H1 (cell line): ENCODE measurements around the gene MRRF. TPM values are rescaled to one million over a fixed set of nuclear protein-coding genes. Genes with fewer than 3 reads are reported as not detected.

Source experiments
- KDM1A ChIP-seq: fragments of 200-600, 300-600 bp; sonication (generic); IDR thresholded peaks from 2 replicates; pipeline ENCODE4 v1.7.1; 2016; ENCODE audit warnings: mild to moderate bottlenecking, low read length, borderline replicate concordance
- KDM4A ChIP-seq: IDR thresholded peaks from one replicate; pipeline ENCODE4 v1.7.1; 2012; ENCODE audit warnings: low read depth, mild to moderate bottlenecking, moderate library complexity, low read length, inconsistent platforms; ENCODE audit not compliant: severe bottlenecking
- SIN3A ChIP-seq, 2 experiments: IDR thresholded peaks in 1 of 2; conservative IDR thresholded peaks in 1 of 2; 2 replicates each; pipeline ENCODE4 v1.6.1; 2011 to 2012; ENCODE audit warnings: low read length in 2 of 2, improper control_type of control experiment in 1 of 2, low read depth in 1 of 2, mild to moderate bottlenecking in 1 of 2
- polyA plus RNA-seq, 7 experiments: library from polyadenylated mRNA; depleted of rRNA in 3 of 7; stranded (reverse) in 5 of 7; unstranded in 2 of 7; fragments of >200 nt in 5 of 7; fragments of 200-250 nt in 2 of 7; gene quantifications; 1 replicate in 5 of 7; 2 replicates in 1 of 7; 4 replicates in 1 of 7; pipeline versions ENCODE4 v1.2.1 to v1.2.3, GENCODE V29; 2011 to 2013; ENCODE audit warnings: missing spikeins in 2 of 7, mixed read lengths in 2 of 7
- total RNA-seq: library from RNA; stranded (reverse); fragmentation: NEBNext Ultra II Directional; extraction: Animal tissue kit (Norgen Biotek cat#: 25700); gene quantifications from 2 replicates; pipeline ENCODE4 v1.2.1, GENCODE V29; 2021
- TF ChIP-seq, protein P1 (sequence below): IDR thresholded peaks from 2 replicates; pipeline ENCODE4 v1.6.1; 2012; ENCODE audit warnings: low read length, inconsistent platforms
- TF ChIP-seq, protein P2 (sequence below), 3 experiments: IDR thresholded peaks; 1 replicate in 2 of 3; 2 replicates in 1 of 3; pipeline versions ENCODE4 v1.5.1 to v1.6.1; 2011; ENCODE audit warnings: low read length in 3 of 3, mild to moderate bottlenecking in 3 of 3, inconsistent platforms in 2 of 3, low read depth in 1 of 3, moderate library complexity in 1 of 3; ENCODE audit not compliant: insufficient read depth in 1 of 3; ENCODE audit errors: control extremely low read depth in 1 of 3

The MRRF gene
- total and polyA plus RNA-seq, 2 of the 8 experiments (the other 6 are each of a cell fraction or from before 2014, with no cell fraction given), result 29.4 to 47.8 TPM

DNA sequence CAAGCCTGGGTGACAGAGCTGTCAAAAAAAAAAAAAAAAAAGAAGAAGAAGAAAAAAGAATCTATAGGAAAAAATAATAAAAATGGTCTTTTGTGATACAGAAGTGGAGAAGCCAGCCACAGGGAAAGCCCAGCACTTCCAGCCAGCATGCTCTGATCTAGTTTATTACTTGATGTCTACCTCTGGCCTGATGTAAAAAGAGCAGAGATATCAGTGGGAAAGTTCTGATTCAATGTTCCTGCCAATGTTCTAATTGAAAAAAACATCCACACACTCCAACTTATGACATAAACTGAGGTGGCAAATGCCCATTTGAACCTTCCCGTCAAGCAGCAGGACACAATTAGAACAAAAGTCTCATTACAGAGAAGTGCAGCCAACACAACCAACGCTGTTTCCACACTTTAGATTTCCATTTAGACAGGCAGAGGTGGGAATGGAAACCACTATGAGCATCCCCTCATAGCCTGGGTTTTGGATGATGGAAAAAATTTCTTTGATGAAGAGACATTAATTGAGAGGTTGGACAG is 5.7 kb upstream of the MRRF start (continued):
- no peak for TF ChIP-seq SIN3A (conservative IDR thresholded peaks at IDR 0.05 in 1 of 2, IDR thresholded peaks at IDR 0.05 in 1 of 2; ENCODE audit: low read depth in 1 of 2, low read length in 2 of 2)
- TF ChIP-seq KDM1A, result no peak
- TF ChIP-seq, protein P1, sequence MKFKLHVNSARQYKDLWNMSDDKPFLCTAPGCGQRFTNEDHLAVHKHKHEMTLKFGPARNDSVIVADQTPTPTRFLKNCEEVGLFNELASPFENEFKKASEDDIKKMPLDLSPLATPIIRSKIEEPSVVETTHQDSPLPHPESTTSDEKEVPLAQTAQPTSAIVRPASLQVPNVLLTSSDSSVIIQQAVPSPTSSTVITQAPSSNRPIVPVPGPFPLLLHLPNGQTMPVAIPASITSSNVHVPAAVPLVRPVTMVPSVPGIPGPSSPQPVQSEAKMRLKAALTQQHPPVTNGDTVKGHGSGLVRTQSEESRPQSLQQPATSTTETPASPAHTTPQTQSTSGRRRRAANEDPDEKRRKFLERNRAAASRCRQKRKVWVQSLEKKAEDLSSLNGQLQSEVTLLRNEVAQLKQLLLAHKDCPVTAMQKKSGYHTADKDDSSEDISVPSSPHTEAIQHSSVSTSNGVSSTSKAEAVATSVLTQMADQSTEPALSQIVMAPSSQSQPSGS, result no peak
- no peak for TF ChIP-seq KDM4A
- TF ChIP-seq, protein P2, sequence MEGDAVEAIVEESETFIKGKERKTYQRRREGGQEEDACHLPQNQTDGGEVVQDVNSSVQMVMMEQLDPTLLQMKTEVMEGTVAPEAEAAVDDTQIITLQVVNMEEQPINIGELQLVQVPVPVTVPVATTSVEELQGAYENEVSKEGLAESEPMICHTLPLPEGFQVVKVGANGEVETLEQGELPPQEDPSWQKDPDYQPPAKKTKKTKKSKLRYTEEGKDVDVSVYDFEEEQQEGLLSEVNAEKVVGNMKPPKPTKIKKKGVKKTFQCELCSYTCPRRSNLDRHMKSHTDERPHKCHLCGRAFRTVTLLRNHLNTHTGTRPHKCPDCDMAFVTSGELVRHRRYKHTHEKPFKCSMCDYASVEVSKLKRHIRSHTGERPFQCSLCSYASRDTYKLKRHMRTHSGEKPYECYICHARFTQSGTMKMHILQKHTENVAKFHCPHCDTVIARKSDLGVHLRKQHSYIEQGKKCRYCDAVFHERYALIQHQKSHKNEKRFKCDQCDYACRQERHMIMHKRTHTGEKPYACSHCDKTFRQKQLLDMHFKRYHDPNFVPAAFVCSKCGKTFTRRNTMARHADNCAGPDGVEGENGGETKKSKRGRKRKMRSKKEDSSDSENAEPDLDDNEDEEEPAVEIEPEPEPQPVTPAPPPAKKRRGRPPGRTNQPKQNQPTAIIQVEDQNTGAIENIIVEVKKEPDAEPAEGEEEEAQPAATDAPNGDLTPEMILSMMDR (IDR thresholded peaks at IDR 0.05; ENCODE audit: control extremely low read depth in 1 of 3, insufficient read depth in 1 of 3, low read depth in 1 of 3, low read length in 3 of 3), result no peak
